OCI-LY3 (cell line): ENCODE measurements around the gene PNRC2.
A peak's percentile ranks its signal among the peaks of the same experiment; 100 is the strongest.

Experiments
- EZH2phosphoT487 ChIP-seq: fragments of 200-600 bp; shearing (Covaris generic); IDR thresholded peaks from 2 replicates; pipeline ENCODE4 v1.6.1; 2018; ENCODE audit warnings: antibody characterized with exemption, mixed run types, low read depth
- TF ChIP-seq, protein P1 (sequence below): fragments of 200-600, 300-600 bp; sonication (generic); IDR thresholded peaks from 2 replicates; pipeline ENCODE4 v1.5.1; 2014; ENCODE audit warnings: antibody characterized with exemption, low read length, low read depth

DNA sequence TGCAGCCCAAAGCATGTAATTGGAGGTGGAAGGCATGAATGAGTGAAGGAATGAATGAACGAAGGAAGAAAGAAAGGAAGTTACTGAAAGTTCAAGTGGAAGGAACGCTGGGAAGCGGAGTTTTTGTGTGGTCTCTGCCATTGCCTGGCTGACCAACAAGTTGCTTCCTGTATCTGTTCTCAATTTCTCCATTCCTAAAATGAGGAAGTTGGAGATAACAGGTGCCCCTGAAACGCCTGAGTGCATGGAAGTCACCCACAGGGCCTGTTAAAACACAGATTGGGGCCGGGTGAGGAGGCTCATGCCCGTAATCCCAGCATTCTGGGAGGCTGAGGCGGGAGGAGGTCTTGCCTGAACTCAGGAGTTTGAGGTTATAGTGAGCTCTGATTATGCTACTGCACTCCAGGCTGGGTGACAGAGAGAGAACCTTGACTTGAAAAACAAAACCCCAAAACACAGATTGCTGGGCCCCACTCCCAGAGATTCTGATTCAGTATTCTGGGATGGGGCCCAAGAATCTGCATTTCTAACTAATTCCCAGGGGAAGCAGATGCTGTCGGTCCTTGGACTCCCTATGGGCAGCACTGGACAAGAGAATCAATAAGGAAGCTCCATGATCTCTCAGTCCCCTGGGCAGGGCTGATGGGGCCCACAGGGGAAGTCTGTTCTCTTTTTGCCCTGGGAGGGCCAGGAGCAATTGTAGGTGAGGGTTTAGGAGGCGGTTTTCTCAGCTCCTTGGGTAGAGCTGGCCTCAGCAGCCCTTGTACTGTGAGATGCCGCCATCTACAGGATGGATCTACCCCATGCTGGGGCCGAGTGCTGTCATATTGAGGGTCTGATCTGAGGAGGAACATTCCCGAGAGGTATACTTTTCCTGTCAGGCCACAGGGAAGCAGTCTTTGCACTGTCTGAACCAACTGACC, 43.2 kb upstream of the PNRC2 start:
- TF ChIP-seq, protein P1, sequence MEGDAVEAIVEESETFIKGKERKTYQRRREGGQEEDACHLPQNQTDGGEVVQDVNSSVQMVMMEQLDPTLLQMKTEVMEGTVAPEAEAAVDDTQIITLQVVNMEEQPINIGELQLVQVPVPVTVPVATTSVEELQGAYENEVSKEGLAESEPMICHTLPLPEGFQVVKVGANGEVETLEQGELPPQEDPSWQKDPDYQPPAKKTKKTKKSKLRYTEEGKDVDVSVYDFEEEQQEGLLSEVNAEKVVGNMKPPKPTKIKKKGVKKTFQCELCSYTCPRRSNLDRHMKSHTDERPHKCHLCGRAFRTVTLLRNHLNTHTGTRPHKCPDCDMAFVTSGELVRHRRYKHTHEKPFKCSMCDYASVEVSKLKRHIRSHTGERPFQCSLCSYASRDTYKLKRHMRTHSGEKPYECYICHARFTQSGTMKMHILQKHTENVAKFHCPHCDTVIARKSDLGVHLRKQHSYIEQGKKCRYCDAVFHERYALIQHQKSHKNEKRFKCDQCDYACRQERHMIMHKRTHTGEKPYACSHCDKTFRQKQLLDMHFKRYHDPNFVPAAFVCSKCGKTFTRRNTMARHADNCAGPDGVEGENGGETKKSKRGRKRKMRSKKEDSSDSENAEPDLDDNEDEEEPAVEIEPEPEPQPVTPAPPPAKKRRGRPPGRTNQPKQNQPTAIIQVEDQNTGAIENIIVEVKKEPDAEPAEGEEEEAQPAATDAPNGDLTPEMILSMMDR, result peak; percentile 82
- no peak for TF ChIP-seq EZH2phosphoT487
